HG03025 (cell line): ENCODE data around the gene ABCF2.

Experiments used
- ATAC-seq: cut with Tn5 transposase; IDR thresholded peaks from one replicate; pipeline ENCODE4 v1.9.1; 2021; ENCODE audit warnings: mild to moderate bottlenecking, moderate library complexity; ENCODE audit not compliant: unreplicated experiment, low FRiP score

Gene ABCF2

GRCh38 chr7:151226875-151227782 lies at the start of gene ABCF2:
Gene ABCF2 (minus strand): TSS chr7:151227205. CDS start chr7:151226458, 747 bp downstream.
- peak; percentile 99 for ATAC-seq

- no peak for ATAC-seq
Measured at GRCh38 chr7:151275813-151276577, 49.0 kb upstream of the ABCF2 start.

DNA sequence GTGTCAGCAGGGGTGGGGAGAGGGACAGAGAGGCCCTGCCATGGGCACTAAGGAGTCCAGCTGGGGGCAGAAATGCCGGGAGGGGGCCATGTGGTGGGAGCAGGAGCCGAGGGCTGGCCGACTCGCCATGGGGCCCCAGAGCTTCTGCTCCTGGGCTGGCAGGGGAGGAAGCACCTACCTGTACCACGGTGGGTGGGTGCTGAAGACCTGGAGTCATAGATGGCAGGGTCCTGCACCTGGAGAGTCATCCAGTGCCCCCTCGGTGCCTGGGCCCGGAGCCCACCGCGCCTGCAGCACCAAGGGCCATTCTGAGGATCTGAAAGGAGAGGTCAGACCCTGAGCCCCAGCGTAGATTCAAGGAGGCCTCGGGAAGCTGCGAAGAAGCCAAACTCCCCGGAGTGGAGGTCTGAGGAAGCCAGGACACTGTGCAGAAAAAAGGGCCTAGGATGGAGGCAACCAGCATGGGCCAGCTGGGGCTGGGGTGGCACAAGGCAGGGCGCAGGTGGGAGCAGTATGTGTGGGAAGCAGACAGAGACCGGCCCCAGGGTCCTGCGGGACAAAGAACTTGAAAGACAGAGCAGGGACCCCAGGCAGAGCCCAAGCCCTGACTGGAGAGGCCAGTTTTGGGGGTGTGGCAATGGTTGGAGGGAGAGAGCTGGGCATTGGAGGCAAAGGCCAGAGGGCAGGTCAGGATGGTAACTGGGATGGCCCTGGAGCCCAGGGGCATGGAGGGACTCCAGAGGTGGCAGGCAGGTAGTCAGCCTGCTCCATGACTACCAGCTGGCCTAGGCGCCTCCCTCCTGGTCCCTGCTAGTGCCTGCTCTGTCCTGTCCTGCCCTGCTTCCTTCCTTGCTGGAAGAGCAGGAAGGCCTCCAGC lies 48.2 kb upstream of the ABCF2 start:
- no peak for ATAC-seq

GRCh38 chr7:151274396-151274795 lies 47.4 kb upstream of the ABCF2 start:
- no peak for ATAC-seq

DNA sequence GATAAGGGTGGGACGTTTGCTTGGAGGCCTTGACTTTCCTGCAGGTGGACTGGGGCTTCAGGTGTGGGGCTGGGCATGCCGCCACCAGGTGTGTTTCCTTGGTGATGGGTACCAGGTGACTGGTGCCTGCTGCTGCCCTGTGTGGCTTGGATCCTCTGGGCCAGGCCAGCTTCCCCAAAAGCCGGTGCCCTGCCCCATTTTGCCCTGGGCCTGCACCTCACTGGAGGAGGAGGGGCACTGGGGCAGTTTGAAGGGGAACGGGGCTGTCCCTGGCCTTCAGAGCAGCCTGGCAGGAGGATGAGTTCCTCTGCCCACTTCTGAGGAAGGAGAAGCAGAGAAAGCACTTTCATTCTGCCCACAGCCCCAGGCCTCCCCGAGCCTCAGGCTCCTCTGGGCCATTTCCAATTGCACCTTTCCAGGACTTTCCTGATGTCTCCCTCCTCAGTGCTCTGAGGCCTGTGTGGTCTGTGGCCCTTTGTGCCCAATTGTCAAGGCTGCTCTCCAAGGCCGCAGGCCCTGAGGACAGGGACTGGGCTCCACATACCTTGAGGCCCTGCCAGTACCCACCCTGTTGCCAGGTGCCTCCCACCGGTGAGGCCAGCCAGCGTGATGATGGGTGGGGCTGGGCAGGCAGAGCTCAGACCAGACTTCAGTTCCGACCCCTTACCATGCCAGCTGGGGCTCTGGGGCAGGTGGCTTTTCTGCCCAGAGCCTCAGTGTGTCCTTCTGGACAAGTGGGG lies 46.8 kb upstream of the ABCF2 start:
- no peak for ATAC-seq

DNA sequence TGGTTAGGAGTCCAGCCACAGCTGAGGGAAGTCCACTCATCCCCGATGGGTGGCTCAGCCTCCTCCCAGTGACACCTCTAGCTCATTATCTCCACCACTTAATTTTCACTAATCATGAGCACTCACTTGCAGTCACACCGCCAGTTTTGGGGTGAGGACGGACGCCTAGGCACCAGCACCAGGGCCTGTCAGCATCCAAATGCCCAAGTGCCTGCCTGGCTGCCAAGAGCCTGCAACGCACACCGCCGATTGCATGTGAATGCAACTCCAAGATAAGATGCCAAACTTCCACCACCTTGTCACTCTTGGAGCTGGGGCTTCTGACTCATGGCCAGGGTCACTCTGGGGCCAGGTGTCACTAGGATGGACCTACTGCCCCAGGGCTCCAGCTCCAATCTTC lies 45.9 kb upstream of the ABCF2 start:
- ATAC-seq = no peak

- no peak for ATAC-seq
Measured at GRCh38 chr7:151272405-151272804, 45.4 kb upstream of the ABCF2 start.

- ATAC-seq = no peak
Measured at GRCh38 chr7:151271699-151272355, 44.8 kb upstream of the ABCF2 start.

DNA sequence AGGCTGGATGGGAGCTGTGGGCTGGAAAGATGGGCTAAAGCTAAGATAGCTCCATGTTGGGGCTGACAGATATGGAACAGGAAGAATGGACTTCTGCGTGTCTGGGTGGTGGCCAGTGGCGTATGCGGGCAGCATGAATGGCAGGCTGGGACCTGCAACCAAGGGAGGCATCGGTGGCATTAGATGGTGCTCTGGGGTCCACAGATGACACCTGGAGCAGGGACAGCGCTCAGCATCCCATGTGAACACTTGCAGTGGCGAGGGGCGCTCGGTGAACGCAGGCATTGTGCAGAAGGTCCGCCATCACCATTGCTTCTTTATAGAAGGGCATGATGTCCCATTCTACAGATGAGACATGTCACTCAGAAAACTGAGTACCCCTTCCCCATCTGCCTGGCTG lies 42.5 kb upstream of the ABCF2 start:
- no peak for ATAC-seq

DNA sequence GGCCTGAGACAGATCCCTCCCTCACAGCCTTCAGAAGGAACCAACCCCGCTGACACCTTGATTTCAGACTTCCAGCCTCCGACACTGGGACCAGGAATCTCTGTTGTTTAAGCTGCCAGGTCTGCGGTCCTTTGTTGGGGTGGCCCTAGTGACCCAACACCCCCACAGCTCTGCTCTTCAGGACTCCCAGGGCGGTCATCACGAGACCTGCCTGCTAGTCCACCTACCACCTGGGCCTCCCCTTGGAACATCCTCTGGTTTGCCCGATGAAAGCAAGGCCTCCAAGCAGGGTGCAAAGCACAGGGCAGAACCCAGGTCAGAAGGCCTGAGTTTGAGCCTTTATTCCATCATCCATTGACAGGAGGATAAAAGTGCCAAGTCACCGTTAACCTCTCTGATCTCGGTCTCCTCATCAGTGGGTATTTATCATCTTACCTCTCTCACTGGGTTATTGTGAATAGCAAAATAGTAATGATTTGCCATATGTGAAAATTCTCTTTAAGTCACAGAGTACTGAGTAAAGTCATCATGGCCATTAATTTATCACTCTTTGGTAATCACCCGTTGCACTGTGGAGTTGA lies 38.4 kb upstream of the ABCF2 start:
- no peak for ATAC-seq

DNA sequence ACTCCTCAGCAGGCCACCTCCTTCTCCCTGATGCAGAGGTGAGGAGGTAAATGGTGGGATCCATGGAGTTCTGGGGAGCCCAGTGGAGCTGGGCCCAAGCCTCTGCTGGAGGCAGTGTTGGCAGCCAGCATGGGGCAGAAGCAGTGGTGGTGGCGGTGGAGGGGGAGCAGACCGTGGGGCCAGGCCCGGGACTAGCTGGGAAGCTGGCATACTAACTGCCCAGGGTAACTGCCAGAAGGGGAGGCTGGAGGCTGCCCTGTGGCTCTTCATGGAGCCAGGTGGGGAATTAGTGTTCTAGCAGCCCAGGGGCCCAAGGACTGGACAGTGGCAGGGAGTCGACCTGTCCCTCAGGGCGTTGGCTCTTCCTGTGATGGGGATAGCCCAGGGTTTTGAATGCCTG lies 37.6 kb upstream of the ABCF2 start:
- ATAC-seq = no peak

- ATAC-seq = no peak
Measured at GRCh38 chr7:151261529-151261928, 34.5 kb upstream of the ABCF2 start.

DNA sequence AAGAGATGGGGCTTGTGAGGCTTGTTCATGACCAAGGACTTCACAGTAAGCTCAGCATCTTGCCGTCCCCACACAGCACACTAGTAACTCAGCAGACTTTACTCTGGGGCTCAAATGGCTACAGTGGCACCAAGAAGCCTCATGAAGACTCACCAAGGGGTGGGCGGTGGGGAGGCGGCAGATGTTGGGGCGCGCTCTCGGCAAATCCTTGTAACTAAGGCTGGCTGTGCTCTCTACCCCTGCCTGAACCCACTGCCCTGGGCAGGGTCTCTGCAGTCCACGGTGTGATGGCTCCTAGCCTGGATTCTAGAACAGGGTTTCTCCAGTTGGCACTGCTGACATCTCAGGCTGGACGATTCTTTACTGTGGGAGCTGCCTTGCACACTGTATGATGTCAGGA lies 33.9 kb upstream of the ABCF2 start:
- no peak for ATAC-seq

- no peak for ATAC-seq
Measured at GRCh38 chr7:151260471-151260870, 33.5 kb upstream of the ABCF2 start.

DNA sequence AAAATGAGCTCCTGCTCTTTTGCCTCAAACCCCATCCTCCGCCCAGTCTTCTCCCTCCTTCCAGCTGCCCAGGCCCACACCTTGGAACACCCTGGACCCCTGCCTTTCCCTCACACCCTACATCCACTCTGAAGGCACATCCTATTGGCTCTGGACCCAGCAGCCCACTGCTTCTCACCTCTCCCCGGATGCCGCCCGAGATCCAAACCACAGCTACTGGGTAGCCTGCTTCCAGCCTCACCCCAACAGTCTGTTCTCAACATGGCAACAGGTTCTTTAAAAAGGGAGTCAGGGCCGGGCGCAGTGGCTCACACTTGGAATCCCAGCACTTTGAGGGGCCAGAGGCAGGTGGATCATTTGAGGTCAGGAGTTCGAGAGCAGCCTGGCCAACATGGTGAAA lies 31.0 kb upstream of the ABCF2 start:
- no peak for ATAC-seq

GRCh38 chr7:151256410-151257045 lies 29.5 kb upstream of the ABCF2 start:
- ATAC-seq = no peak

- no peak for ATAC-seq
Measured at GRCh38 chr7:151255390-151255789, 28.4 kb upstream of the ABCF2 start.

- no peak for ATAC-seq
Measured at GRCh38 chr7:151254851-151255250, 27.8 kb upstream of the ABCF2 start.

DNA sequence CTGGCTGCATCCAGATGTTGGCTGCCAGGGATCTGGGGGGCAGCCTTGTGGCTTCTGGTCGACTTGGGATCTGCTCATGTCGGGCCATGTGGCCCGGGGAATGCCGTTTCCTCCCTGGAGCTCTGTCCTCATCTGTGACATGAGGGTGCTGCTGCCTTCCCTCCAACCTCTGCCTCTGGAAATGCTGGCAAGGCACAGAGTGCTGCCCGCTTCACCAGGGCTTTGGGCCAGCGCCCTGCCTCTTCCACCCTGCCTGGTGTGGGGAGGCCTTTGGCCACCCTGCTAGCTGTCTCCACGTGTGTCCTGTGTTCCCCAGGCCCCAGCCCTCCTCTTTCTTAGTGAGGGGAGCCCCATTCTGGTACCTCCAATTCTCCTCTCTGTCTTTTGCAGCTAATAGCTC lies 27.3 kb upstream of the ABCF2 start:
- no peak for ATAC-seq
